ENCODE data around the gene APCDD1L. TPM values are rescaled to one million over a fixed set of nuclear protein-coding genes. Genes with fewer than 3 reads are reported as not detected.

The APCDD1L gene
- total and polyA plus RNA-seq, 2 of the 8 experiments (the other 6 are each of a cell fraction or from before 2014, with no cell fraction given): 0.83 to 3.1 TPM

GRCh38 chr20:58436868-58437645 lies 78.1 kb downstream of the APCDD1L start (continued):
- TF ChIP-seq POLR2AphosphoS5 (IDR thresholded peaks at IDR 0.05; ENCODE audit: low read depth, low read length): no peak
- no peak for TF ChIP-seq MAFK (IDR thresholded peaks at IDR 0.05; ENCODE audit: low read depth, low read length)
- TF ChIP-seq ASH2L (IDR thresholded peaks at IDR 0.05; ENCODE audit: low read length): no peak
